HL-60 (cell line): ENCODE data around the gene GABBR2.

Experiments
- GABPA ChIP-seq: IDR thresholded peaks from 2 replicates; pipeline ENCODE4 v1.6.1; 2012; ENCODE audit warnings: low read depth
- POLR2AphosphoS5 ChIP-seq: IDR thresholded peaks from 2 replicates; pipeline ENCODE4 v1.6.1; 2012; ENCODE audit warnings: low read depth
- SPI1 ChIP-seq: IDR thresholded peaks from 2 replicates; pipeline ENCODE4 v1.6.1; 2012; ENCODE audit warnings: low read depth, mild to moderate bottlenecking, borderline replicate concordance
- TF ChIP-seq, protein P1 (sequence below): IDR thresholded peaks from one replicate; pipeline ENCODE4 v1.5.1; 2011; ENCODE audit warnings: low read length, control low read depth, inconsistent platforms; ENCODE audit not compliant: insufficient read depth
- TF ChIP-seq, protein P2 (sequence below): IDR thresholded peaks from 2 replicates; pipeline ENCODE4 v1.6.1; 2012; ENCODE audit warnings: low read depth; ENCODE audit not compliant: insufficient replicate concordance

DNA sequence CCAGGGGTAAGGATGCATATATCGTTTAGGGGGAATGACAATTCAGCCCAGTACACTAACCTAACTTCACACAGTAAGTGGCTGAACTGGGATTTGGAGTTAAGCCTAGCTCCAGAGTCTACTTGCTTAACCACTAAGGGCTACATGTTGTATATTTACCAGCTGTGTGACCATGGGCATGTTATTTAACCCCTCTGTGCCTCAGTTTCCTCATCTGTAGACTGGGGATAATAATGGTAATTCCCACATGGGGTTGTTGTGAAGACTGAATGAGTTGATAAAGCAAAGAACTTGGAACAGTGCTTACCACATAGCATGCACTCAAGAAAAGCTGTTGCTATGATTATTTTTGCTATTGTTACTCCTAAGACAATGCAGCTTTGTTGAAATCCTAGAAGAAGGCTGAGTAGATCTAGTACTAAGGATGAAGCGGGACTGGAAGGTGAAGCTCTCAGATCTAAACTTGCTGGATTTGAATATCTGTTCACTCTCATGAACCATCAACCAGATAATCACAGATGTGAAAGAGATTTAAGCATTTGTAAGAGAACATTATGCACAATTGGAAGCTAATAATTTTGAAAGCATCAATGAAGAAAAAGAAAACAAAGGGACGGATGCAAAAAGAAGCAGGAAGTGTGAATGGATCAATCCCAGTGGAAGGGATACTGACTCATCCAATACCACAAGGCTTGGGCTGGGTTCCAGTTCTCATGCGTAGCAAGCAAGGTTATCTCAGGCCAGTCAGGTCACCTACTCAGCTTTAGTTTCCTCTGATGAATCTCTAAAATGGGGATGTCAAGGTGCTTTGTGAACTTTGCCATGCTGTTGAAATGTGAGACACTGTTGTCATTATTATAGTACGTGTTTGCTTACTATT lies 374.8 kb downstream of the GABBR2 start:
- TF ChIP-seq GABPA, result no peak
- TF ChIP-seq, protein P1, sequence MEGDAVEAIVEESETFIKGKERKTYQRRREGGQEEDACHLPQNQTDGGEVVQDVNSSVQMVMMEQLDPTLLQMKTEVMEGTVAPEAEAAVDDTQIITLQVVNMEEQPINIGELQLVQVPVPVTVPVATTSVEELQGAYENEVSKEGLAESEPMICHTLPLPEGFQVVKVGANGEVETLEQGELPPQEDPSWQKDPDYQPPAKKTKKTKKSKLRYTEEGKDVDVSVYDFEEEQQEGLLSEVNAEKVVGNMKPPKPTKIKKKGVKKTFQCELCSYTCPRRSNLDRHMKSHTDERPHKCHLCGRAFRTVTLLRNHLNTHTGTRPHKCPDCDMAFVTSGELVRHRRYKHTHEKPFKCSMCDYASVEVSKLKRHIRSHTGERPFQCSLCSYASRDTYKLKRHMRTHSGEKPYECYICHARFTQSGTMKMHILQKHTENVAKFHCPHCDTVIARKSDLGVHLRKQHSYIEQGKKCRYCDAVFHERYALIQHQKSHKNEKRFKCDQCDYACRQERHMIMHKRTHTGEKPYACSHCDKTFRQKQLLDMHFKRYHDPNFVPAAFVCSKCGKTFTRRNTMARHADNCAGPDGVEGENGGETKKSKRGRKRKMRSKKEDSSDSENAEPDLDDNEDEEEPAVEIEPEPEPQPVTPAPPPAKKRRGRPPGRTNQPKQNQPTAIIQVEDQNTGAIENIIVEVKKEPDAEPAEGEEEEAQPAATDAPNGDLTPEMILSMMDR, result no peak
- TF ChIP-seq, protein P2, sequence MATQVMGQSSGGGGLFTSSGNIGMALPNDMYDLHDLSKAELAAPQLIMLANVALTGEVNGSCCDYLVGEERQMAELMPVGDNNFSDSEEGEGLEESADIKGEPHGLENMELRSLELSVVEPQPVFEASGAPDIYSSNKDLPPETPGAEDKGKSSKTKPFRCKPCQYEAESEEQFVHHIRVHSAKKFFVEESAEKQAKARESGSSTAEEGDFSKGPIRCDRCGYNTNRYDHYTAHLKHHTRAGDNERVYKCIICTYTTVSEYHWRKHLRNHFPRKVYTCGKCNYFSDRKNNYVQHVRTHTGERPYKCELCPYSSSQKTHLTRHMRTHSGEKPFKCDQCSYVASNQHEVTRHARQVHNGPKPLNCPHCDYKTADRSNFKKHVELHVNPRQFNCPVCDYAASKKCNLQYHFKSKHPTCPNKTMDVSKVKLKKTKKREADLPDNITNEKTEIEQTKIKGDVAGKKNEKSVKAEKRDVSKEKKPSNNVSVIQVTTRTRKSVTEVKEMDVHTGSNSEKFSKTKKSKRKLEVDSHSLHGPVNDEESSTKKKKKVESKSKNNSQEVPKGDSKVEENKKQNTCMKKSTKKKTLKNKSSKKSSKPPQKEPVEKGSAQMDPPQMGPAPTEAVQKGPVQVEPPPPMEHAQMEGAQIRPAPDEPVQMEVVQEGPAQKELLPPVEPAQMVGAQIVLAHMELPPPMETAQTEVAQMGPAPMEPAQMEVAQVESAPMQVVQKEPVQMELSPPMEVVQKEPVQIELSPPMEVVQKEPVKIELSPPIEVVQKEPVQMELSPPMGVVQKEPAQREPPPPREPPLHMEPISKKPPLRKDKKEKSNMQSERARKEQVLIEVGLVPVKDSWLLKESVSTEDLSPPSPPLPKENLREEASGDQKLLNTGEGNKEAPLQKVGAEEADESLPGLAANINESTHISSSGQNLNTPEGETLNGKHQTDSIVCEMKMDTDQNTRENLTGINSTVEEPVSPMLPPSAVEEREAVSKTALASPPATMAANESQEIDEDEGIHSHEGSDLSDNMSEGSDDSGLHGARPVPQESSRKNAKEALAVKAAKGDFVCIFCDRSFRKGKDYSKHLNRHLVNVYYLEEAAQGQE, result no peak
- TF ChIP-seq POLR2AphosphoS5, result no peak
- no peak for TF ChIP-seq SPI1
